ENCODE results near the gene SCFD2. TPM values are rescaled to one million over a fixed set of nuclear protein-coding genes. Genes with fewer than 3 reads are reported as not detected.
"Not testable (repeated sequence)": the region's sequence is repeated elsewhere in the genome, so short reads cannot be mapped to it uniquely, and the experiment has no call there.

SCFD2 gene
- total and polyA plus RNA-seq, 4 donors: 5.2 to 28.7 (median 16.4) TPM

GRCh38 chr4:52837716-52838558 lies 527.9 kb downstream of the SCFD2 start:
- no peaks in the 10 kb centered on the region for H3K27me3 ChIP-seq (ENCODE audit: control insufficient read depth in 3 of 3, insufficient read depth in 3 of 3, low read length in 2 of 3)
- no peak for ATAC-seq (ENCODE audit: insufficient read depth, low FRiP score)
- H3K9ac ChIP-seq (ENCODE audit: insufficient read depth in 1 of 2, low read length in 2 of 2): no peak overlapping the region

GRCh38 chr4:52836678-52837077 lies 529.2 kb downstream of the SCFD2 start:
- H3K4me3 ChIP-seq: no peak overlapping the region
- no peaks in the 10 kb centered on the region for H3K27me3 ChIP-seq (ENCODE audit: control insufficient read depth in 3 of 3, insufficient read depth in 3 of 3, low read length in 2 of 3)
- H3K36me3 ChIP-seq (ENCODE audit: control insufficient read depth in 4 of 4, insufficient read depth in 4 of 4, low read length in 4 of 4): no peaks in the 10 kb centered on the region
- H3K9ac ChIP-seq (ENCODE audit: insufficient read depth in 1 of 2, low read length in 2 of 2): no peak overlapping the region
- no peak overlapping the region for H3K27ac ChIP-seq (ENCODE audit: low read depth in 1 of 2, low read length in 1 of 2)
- ATAC-seq (ENCODE audit: insufficient read depth, low FRiP score): no peak
- peaks cover 1 to 22% (median 10%) of the 10 kb centered on the region in 5 donors for H3K4me1 ChIP-seq (ENCODE audit: control insufficient read depth in 5 of 5, insufficient read depth in 5 of 5, low read length in 5 of 5)
- H3K9me3 ChIP-seq (ENCODE audit: control insufficient read depth in 4 of 4, insufficient read depth in 3 of 4, low read length in 3 of 4): no peaks in the 10 kb centered on the region
- DNase-seq: no peak
- TF ChIP-seq CTCF (IDR thresholded peaks at IDR 0.05; ENCODE audit: control extremely low read depth, extremely low read depth): no peak
- WGBS, 2 donors: 91 to 98% methylated on average over 7 of the region's 7 CpGs

More at GRCh38 chr4:52837716-52838558, 527.9 kb downstream of the SCFD2 start:
- peaks cover 5 to 32% (median 10%) of the 10 kb centered on the region in 5 donors for H3K4me1 ChIP-seq (ENCODE audit: control insufficient read depth in 5 of 5, insufficient read depth in 5 of 5, low read length in 5 of 5)
- H3K9me3 ChIP-seq (ENCODE audit: control insufficient read depth in 4 of 4, insufficient read depth in 3 of 4, low read length in 3 of 4): no peaks in the 10 kb centered on the region
- H3K36me3 ChIP-seq (ENCODE audit: control insufficient read depth in 4 of 4, insufficient read depth in 4 of 4, low read length in 4 of 4): no peaks in the 10 kb centered on the region
- no peak overlapping the region for H3K27ac ChIP-seq (ENCODE audit: low read depth in 1 of 2, low read length in 1 of 2)
- H3K4me3 ChIP-seq: no peak overlapping the region
- peak in 1 of 3 donors; percentile 32 for DNase-seq
- 74 to 84% methylated on average over 7 of the region's 7 CpGs for WGBS, 2 donors
- TF ChIP-seq CTCF (IDR thresholded peaks at IDR 0.05; ENCODE audit: control extremely low read depth, extremely low read depth): no peak

- 94% methylated on average over 3 of the region's 3 CpGs for WGBS, 2 donors
- TF ChIP-seq CTCF (IDR thresholded peaks at IDR 0.05; ENCODE audit: control extremely low read depth, extremely low read depth): no peak
- Histone ChIP-seq H3K9ac (ENCODE audit: insufficient read depth in 1 of 2, low read length in 2 of 2) (no peak overlapping the region), H3K9me3 (ENCODE audit: control insufficient read depth in 4 of 4, insufficient read depth in 3 of 4, low read length in 3 of 4) (no peaks in the 10 kb centered on the region), H3K36me3 (ENCODE audit: control insufficient read depth in 4 of 4, insufficient read depth in 4 of 4, low read length in 4 of 4) (no peaks in the 10 kb centered on the region), H3K27ac (ENCODE audit: low read depth in 1 of 2, low read length in 1 of 2) (no peak overlapping the region), H3K4me1 (ENCODE audit: control insufficient read depth in 5 of 5, insufficient read depth in 5 of 5, low read length in 5 of 5) (peaks cover 0 to 18% (median 10%) of the 10 kb centered on the region in 5 donors), H3K27me3 (ENCODE audit: control insufficient read depth in 3 of 3, insufficient read depth in 3 of 3, low read length in 2 of 3) (no peaks in the 10 kb centered on the region), H3K4me3 (no peak overlapping the region)
- ATAC-seq (ENCODE audit: insufficient read depth, low FRiP score) (no peak), DNase-seq (no peak)
Measured at GRCh38 chr4:52836120-52836519, 529.7 kb downstream of the SCFD2 start.

GRCh38 chr4:52834641-52835456 lies 531.0 kb downstream of the SCFD2 start:
- H3K9ac ChIP-seq (ENCODE audit: insufficient read depth in 1 of 2, low read length in 2 of 2); H3K4me3 ChIP-seq; H3K9me3 ChIP-seq (ENCODE audit: control insufficient read depth in 4 of 4, insufficient read depth in 3 of 4, low read length in 3 of 4); DNase-seq; H3K36me3 ChIP-seq (ENCODE audit: control insufficient read depth in 4 of 4, insufficient read depth in 4 of 4, low read length in 4 of 4); H3K27ac ChIP-seq (ENCODE audit: low read depth in 1 of 2, low read length in 1 of 2); H3K27me3 ChIP-seq (ENCODE audit: control insufficient read depth in 3 of 3, insufficient read depth in 3 of 3, low read length in 2 of 3); ATAC-seq (ENCODE audit: insufficient read depth, low FRiP score): not testable (repeated sequence)
- 91 to 95% methylated on average over 8 of the region's 8 CpGs for WGBS, 2 donors
- H3K4me1 ChIP-seq (ENCODE audit: control insufficient read depth in 5 of 5, insufficient read depth in 5 of 5, low read length in 5 of 5): peaks cover 0 to 13% (median 6%) of the 10 kb centered on the region in 5 donors

All from lung (tissue), 12 donors.